Stimulated activated CD4-positive, alpha-beta T cell treated with anti-CD3 and anti-CD28 coated beads, Interleukin-12 subunit alpha, Interleukin-12 subunit beta, amount 100 ng/mL, for 48 hours (primary cell): ENCODE measurements around the gene HASPIN.

Experiments used
- DNase-seq, 3 donors: peaks; one replicate each; pipeline ENCODE4 v3.0.0-alpha.2; 2020; ENCODE audit warnings: low read depth in 2 of 3, low spot score in 1 of 3

HASPIN gene

GRCh38 chr17:3762922-3763776 lies 39.4 kb downstream of the HASPIN start:
- DNase-seq = peak in 2 of 3 donors; percentile 23 to 45

- DNase-seq = no peak
Observed at GRCh38 chr17:3763777-3764170, 40.1 kb downstream of the HASPIN start.

- DNase-seq = no peak
Observed at GRCh38 chr17:3765981-3766380, 42.3 kb downstream of the HASPIN start.

- no peak for DNase-seq
Observed at GRCh38 chr17:3766779-3767178, 43.1 kb downstream of the HASPIN start.

GRCh38 chr17:3768341-3768740 lies 44.6 kb downstream of the HASPIN start:
- no peak for DNase-seq

GRCh38 chr17:3768769-3769168 lies 45.1 kb downstream of the HASPIN start:
- no peak for DNase-seq

GRCh38 chr17:3770466-3770865 lies 46.8 kb downstream of the HASPIN start:
- DNase-seq = no peak

DNA sequence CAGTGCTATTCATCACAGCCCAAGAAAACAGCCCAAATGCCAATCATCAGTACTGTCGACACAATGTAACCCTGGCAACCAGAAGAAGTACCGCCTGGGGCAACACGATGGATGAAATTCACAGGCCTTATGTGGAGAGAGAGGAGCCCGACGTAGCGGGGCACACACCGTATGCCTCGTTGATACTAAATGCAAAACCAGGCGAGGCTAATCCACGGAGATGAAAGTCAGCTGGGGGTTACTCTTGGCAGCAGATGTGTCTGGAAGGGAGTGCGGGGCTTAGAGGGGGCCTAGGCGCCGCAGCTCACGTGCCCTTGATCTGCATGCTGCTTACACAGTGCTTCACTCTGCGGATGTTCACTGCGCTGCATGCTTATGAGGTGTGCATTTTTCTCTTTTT lies 47.4 kb downstream of the HASPIN start:
- no peak for DNase-seq

- DNase-seq = no peak
Observed at GRCh38 chr17:3772764-3773163, 49.1 kb downstream of the HASPIN start.

DNA sequence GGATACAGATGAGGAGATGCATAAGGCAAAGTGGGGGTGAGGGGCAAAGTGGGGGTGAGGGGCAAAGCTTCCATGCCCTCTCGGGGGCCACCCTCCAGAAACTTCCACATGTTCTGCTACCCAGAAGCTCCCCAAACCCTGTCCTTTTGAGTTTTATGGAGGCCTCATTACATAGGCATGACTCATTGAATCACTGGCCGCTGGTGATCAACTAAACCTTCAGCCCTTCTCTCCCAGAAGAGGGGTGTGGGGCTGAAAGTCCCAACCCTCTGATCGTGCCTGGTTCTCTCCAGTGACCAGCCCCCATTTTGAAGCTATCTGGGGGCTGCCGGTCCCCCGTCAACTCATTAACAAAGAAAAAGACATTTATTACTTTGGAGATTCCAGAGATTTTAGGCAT lies 49.8 kb downstream of the HASPIN start:
- no peak for DNase-seq

DNA sequence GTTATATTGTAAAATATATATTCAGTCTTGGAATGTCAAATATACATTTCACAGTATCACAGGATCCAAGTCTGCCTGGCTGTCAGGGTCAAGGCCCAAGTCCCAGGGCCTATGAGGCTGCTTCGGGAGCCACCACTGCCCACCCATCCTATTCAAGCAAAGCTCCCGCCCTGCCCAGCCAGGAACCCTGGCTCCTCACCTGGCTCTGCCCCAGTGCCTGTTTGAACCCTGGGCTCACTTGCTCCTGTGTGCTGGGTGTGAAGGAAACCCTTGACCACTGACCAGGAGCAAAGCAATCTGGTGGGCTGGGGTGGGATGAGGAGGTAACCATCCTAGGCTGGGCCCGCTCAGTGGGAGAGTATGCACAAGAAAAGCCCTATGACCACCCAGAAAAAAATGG lies 50.3 kb downstream of the HASPIN start:
- no peak for DNase-seq
